GM21528 (cell line): Measurements from ENCODE around the gene DNAJB5.

Experiments used
- ATAC-seq: cut with Tn5 transposase; IDR thresholded peaks from one replicate; pipeline ENCODE4 v1.9.1; 2021; ENCODE audit warnings: mild to moderate bottlenecking, moderate library complexity; ENCODE audit not compliant: unreplicated experiment, low FRiP score

The DNAJB5 gene

DNA sequence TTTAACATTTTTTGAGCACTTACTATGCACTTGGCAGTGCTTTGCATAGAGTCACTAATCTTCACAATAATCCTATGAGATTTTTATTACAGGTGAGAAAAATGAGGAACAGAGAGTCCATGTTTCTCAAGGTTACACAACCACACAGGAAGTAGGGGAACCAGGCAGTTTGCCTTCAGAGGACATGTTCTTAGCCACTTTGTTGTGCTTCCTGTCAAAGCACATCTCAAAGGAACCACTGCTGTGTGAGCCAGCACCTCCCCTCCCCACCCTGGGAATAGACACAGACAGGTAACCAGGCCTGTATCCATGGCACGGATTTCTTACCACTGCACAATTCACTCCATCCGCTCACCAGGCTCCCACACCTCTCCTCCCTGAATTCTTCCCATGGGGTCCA is 6.3 kb upstream of the DNAJB5 start:
- peak; percentile 47 for ATAC-seq

DNA sequence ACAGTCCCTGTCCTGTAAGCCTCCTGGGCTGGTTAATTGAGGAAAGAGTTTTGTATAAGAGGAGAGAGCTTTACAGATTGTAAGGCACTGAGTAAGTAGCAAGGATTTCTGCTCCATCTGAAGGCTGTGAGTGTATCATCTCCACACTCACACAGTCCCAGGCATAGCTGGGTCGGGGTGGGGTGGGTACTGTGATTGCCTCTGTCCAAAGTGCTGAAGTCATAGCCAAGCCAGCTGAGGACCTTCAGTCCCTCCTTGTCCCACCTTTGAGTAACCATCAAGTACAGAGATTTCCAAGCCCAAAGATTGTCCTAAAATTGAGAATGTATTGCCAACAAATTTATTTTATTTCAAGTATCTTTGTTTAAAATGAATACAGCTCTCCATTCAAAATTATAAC is 5.5 kb upstream of the DNAJB5 start:
- ATAC-seq = no peak

GRCh38 chr9:34985311-34985899 is 4.1 kb upstream of the DNAJB5 start:
- ATAC-seq = no peak

DNA sequence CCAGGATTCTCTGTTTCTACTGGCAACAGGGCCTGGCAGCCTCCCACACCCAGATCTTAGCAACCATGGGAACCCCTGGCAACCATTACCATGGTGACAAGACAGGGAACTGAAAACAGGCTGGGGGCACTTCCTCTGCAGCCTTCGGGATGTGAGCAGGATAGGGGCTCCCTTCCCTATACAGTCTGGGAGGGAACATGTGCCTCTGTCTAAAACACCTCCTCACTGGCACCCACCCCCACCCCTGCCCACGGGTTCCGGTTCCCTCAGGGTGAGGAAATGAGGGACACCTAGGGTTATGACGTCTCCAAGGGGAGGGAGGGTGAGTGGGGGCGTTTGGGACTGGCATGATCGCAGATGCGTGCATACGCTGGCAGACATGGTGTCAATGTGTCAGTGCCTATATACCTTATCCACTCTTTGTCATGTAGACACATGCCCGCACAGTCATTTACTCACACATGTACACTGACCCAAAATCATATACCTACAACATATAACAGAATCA is 3.0 kb upstream of the DNAJB5 start:
- no peak for ATAC-seq

GRCh38 chr9:34987160-34987901 is 2.2 kb upstream of the DNAJB5 start:
- ATAC-seq = no peak

GRCh38 chr9:34988218-34989002 is 1.1 kb upstream of the DNAJB5 start:
- no peak for ATAC-seq

- ATAC-seq = no peak
Measured at GRCh38 chr9:34989946-34990635, 546 bp downstream of the DNAJB5 start.

- ATAC-seq = no peak
Measured at GRCh38 chr9:34990908-34991606, 1.5 kb downstream of the DNAJB5 start.

DNA sequence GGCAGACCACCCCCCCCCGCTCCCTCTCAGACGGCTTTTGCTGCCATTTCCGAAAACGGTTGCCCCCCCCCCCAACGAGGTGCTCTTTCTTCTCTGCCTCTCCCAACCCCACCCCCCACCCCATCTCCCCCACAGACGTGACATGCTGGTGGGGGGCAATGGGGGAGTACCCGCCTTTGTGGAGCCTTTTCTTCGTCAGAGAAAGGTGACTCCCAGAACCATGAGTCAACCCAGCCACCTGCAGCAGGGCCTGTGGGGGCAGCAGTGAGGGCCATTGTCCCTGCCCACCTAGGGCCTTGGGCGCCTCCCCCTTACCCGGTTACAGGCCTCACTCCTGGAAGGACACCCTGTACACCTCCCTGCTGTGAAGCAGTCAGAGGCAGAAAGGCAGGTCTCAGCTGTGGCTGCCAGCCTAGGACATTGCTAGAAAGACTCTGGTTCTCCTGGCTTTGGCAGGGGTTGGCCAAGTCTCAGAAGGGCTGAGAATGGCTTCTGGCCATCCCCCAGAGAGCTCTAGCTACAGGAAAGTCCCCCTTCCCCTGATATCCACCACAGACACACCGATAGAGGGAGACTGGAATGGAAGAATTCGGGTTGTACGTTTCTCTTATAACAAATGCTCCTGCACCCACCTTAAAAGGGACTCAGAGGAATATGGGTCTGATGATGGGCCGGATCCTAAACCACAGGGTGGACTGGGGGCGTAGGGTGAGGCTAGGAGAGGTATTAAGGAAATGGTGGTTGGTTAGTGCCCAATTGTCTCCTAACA is 2.2 kb downstream of the DNAJB5 start:
- ATAC-seq = no peak

GRCh38 chr9:34992376-34992951 is 2.9 kb downstream of the DNAJB5 start:
- ATAC-seq = no peak

DNA sequence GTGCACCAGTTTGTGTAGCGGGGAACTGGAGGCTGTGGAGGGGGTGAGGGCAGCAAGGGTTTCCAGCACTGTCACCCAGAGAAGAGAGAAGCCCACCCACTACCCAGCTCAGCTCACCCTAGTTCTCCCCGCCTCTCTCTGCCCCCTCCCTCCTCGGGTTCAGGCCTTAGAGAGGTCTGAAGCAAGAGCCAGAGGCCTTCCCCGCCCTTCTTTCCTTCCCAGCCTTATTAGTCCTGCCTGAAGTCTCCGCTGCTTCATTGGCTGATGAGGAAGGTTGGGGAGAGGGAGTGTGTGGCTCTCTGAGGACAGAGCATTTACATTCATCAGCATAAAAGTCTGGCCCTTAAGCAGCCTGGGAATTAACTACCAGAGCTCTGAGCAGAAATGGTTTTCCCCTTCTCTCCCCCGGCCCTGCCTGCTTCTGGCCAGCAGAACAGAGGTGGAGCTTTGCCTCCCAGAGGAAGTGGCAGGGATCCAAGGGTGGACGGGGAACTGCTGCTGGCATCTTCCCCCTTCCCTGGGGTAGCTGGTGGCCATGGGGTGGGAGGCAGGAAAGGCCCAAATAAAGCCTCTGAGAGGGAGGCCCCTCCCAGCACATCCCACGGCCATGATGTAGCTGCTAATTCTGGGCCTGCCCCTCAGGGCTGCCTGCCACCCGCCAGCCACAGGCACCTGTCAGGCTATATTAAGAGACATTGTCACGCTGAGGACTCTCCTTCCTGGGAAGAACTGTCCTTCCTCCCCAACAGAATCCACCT is 4.1 kb downstream of the DNAJB5 start:
- no peak for ATAC-seq

GRCh38 chr9:34994260-34994899 is 4.8 kb downstream of the DNAJB5 start:
- ATAC-seq = no peak

DNA sequence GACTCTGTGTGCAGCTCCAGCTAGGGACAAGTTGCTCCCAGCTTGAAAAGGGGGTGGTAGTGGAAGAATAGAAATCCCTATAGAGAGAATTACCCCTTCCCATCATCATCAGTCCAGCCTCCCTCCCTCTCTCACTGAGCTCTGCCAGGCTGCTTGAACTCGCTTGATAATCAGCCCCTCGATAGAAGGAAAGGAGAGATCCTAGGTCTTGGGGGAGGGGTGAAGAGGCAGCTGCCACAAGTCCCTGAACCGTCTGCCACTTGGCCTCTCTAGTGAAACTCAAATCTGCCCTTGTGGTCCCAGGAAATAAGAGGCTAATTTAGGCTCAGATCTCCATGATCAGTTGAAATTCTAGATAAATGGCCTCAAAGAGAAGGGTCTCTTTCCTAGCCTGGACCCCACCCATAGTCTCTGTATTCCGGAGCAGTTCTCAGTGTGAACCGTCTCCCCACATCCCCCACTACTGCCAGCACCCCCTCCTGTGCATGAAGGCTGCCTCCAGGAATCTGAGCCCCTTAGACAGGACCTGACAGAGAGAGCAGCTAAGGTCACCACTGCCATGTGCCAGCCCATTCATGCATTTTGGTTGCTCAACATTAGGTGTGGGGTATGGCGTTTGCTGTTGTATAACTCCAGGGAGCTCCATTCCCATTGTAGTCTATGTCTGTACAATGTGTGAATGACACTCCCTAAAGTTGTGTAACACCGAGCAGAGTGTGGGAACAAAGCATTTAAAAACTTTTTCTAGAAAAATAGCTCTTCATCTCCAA is 5.5 kb downstream of the DNAJB5 start:
- ATAC-seq = no peak

DNA sequence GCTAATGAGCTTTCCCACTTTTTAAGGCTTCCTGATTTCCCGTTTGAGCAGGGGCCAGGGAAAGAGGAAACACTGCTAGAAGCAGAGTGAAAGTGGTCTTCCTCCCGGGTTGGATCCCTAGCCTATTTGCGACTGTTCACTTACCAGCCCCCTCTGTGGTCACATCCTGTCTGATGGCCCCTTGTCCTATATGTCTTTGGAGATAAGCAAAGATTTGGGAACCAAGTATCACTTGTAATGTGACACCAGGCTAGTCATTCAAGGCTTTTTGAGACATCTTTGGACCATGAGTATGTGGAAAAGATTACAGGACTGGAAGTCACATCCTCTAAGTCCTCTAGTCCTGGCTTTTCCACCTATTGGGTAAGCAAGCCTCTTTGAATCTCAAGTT is 6.1 kb downstream of the DNAJB5 start:
- no peak for ATAC-seq

GRCh38 chr9:34996181-34996904 is 6.8 kb downstream of the DNAJB5 start:
- ATAC-seq = no peak

DNA sequence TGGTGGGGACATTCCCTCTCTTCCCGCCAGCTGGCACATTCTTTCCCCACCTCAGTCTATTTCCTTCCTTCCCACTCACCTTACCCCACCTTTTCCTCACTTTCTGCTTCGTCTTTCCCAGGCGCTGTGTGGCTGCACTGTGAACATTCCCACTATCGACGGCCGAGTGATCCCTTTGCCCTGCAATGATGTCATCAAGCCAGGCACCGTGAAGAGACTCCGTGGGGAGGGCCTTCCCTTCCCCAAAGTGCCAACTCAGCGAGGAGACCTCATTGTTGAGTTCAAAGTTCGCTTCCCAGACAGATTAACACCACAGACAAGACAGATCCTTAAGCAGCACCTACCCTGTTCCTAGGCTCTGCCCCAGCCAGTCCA is 7.3 kb downstream of the DNAJB5 start:
- ATAC-seq = no peak

- no peak for ATAC-seq
Measured at GRCh38 chr9:34997379-34997781, 7.8 kb downstream of the DNAJB5 start.
